Measurements from ENCODE around the gene DNAH7. TPM values are rescaled to one million over a fixed set of nuclear protein-coding genes. Genes with fewer than 3 reads are reported as not detected.

The DNAH7 gene
- total and polyA plus RNA-seq, 2 experiments from 2014 or later: 0.35 to 1.1 TPM

- no peak for TF ChIP-seq ZNF462 (CRISPR knock-in tag; IDR thresholded peaks at IDR 0.05)
- TF ChIP-seq CTCF (conservative IDR thresholded peaks at IDR 0.05; ENCODE audit: low read depth in 2 of 2): no peak
- TF ChIP-seq EZH2 (IDR thresholded peaks at IDR 0.05; ENCODE audit: low read depth, unreplicated experiment): no peak
- TF ChIP-seq ZNF331 (CRISPR knock-in tag; IDR thresholded peaks at IDR 0.05; ENCODE audit: low read depth): no peak
Measured at GRCh38 chr2:195818526-195818925, 250.1 kb downstream of the DNAH7 start (continued).

GRCh38 chr2:195818106-195818505, 250.5 kb downstream of the DNAH7 start:
- no peak for ATAC-seq
- no peak overlapping the region for H3K4me3 ChIP-seq
- no peaks in the 10 kb centered on the region for H3F3A ChIP-seq (replicated peaks; ENCODE audit: low read depth)
- no peak for DNase-seq (ENCODE audit: low spot score)
- Mint-ChIP-seq H3K9me3 (no peaks in the 10 kb centered on the region), H3K4me3 (no peak overlapping the region), H3K36me3 (ENCODE audit: low read depth) (no peaks in the 10 kb centered on the region), H3K27me3 (ENCODE audit: insufficient read depth, low read depth, poor library complexity) (no peaks in the 10 kb centered on the region), H3K4me1 (peaks cover 13% of the 10 kb centered on the region; the same call in 2 of the 3 replicates), H3K27ac (no peak overlapping the region)
- H2AFZ ChIP-seq: no peak overlapping the region
- H3K36me3 ChIP-seq (ENCODE audit: insufficient read depth): no peaks in the 10 kb centered on the region
- H4K20me1 ChIP-seq (replicated peaks; ENCODE audit: insufficient read depth): no peaks in the 10 kb centered on the region
- H3K27me3 ChIP-seq (ENCODE audit: insufficient read depth): no peaks in the 10 kb centered on the region
- H3K27ac ChIP-seq (ENCODE audit: low read depth): no peak overlapping the region
- H3K9me2 ChIP-seq (ENCODE audit: insufficient read depth): no peaks in the 10 kb centered on the region
- H3K4me1 ChIP-seq (ENCODE audit: insufficient read depth): 0 out of 2 replicates have a peak, but pooled peaks cover 3% of the 10 kb centered on the region
- no peaks in the 10 kb centered on the region for H3K79me2 ChIP-seq (replicated peaks; ENCODE audit: insufficient read depth)
- H3K4me2 ChIP-seq: no peak overlapping the region
- TF ChIP-seq NANOG (IDR thresholded peaks at IDR 0.05; ENCODE audit: borderline replicate concordance): no peak
- TF ChIP-seq ZNF331 (CRISPR knock-in tag; IDR thresholded peaks at IDR 0.05; ENCODE audit: low read depth): no peak
- TF ChIP-seq ZNF462 (CRISPR knock-in tag; IDR thresholded peaks at IDR 0.05): no peak
- TF ChIP-seq ZNF114 (CRISPR knock-in tag; IDR thresholded peaks at IDR 0.05): no peak
- no peak for TF ChIP-seq EZH2phosphoT487 (IDR thresholded peaks at IDR 0.05; ENCODE audit: unreplicated experiment)
